HG03442 (cell line): ENCODE results near the gene MARCHF10.
"Not testable (repeated sequence)": the region's sequence is repeated elsewhere in the genome, so short reads cannot be mapped to it uniquely, and the experiment has no call there.

Experiments
- ATAC-seq: cut with Tn5 transposase; IDR thresholded peaks from one replicate; pipeline ENCODE4 v1.9.1; 2021; ENCODE audit warnings: mild to moderate bottlenecking, moderate library complexity; ENCODE audit not compliant: unreplicated experiment

Gene MARCHF10

GRCh38 chr17:62807812-62808575 is at the start of gene MARCHF10:
MARCHF10 (minus strand) TSS chr17:62808314; CDS start chr17:62801735, 6,579 bp downstream.
- ATAC-seq, result no peak

- no peak for ATAC-seq
Observed at GRCh38 chr17:62857526-62857925, 49.4 kb upstream of the MARCHF10 start.

- no peak for ATAC-seq
Observed at GRCh38 chr17:62856594-62856993, 48.5 kb upstream of the MARCHF10 start.

- no peak for ATAC-seq
Observed at GRCh38 chr17:62855156-62855555, 47.0 kb upstream of the MARCHF10 start.

- ATAC-seq, result no peak
Observed at GRCh38 chr17:62854098-62854680, 46.1 kb upstream of the MARCHF10 start.

- ATAC-seq, result no peak
Observed at GRCh38 chr17:62852195-62852594, 44.1 kb upstream of the MARCHF10 start.

- not testable (repeated sequence) for ATAC-seq
Observed at GRCh38 chr17:62849591-62850415, 41.7 kb upstream of the MARCHF10 start.

GRCh38 chr17:62848334-62848733 is 40.2 kb upstream of the MARCHF10 start:
- ATAC-seq, result no peak

- no peak for ATAC-seq
Observed at GRCh38 chr17:62847426-62847825, 39.3 kb upstream of the MARCHF10 start.

GRCh38 chr17:62840871-62841270 is 32.8 kb upstream of the MARCHF10 start:
- ATAC-seq, result no peak

GRCh38 chr17:62833816-62834215 is 25.7 kb upstream of the MARCHF10 start:
- ATAC-seq, result not testable (repeated sequence)

- ATAC-seq, result no peak
Observed at GRCh38 chr17:62832405-62832804, 24.3 kb upstream of the MARCHF10 start.

- ATAC-seq, result not testable (repeated sequence)
Observed at GRCh38 chr17:62831066-62831465, 23.0 kb upstream of the MARCHF10 start.

GRCh38 chr17:62827746-62828485 is 19.8 kb upstream of the MARCHF10 start:
- no peak for ATAC-seq

GRCh38 chr17:62826956-62827355 is 18.8 kb upstream of the MARCHF10 start:
- ATAC-seq, result no peak

- ATAC-seq, result no peak
Observed at GRCh38 chr17:62825182-62825581, 17.1 kb upstream of the MARCHF10 start.

GRCh38 chr17:62824290-62825131 is 16.4 kb upstream of the MARCHF10 start:
- ATAC-seq, result no peak

GRCh38 chr17:62823111-62823893 is 15.2 kb upstream of the MARCHF10 start:
- no peak for ATAC-seq
